GM10847 (cell line): ENCODE measurements around the gene COPS8.

Experiments used
- POLR2A ChIP-seq: IDR thresholded peaks from 2 replicates; pipeline ENCODE4 v1.6.1; 2011; ENCODE audit not compliant: insufficient read length; ENCODE audit errors: extremely low read depth

The COPS8 gene

GRCh38 chr2:237059155-237059875, 26.4 kb upstream of the COPS8 start:
- no peak for TF ChIP-seq POLR2A

- no peak for TF ChIP-seq POLR2A
Observed at GRCh38 chr2:237060534-237061312, 25.0 kb upstream of the COPS8 start.

- TF ChIP-seq POLR2A = no peak
Observed at GRCh38 chr2:237061356-237061755, 24.3 kb upstream of the COPS8 start.

GRCh38 chr2:237062585-237062984, 23.1 kb upstream of the COPS8 start:
- TF ChIP-seq POLR2A = no peak

GRCh38 chr2:237064203-237065070, 21.3 kb upstream of the COPS8 start:
- TF ChIP-seq POLR2A = no peak

GRCh38 chr2:237065071-237065377, 20.7 kb upstream of the COPS8 start:
- TF ChIP-seq POLR2A = no peak

GRCh38 chr2:237066396-237066795, 19.3 kb upstream of the COPS8 start:
- TF ChIP-seq POLR2A = no peak

- TF ChIP-seq POLR2A = no peak
Observed at GRCh38 chr2:237068005-237068576, 17.6 kb upstream of the COPS8 start.

GRCh38 chr2:237072067-237072931, 13.4 kb upstream of the COPS8 start:
- TF ChIP-seq POLR2A = no peak

GRCh38 chr2:237073552-237073951, 12.1 kb upstream of the COPS8 start:
- no peak for TF ChIP-seq POLR2A

- no peak for TF ChIP-seq POLR2A
Observed at GRCh38 chr2:237074211-237074993, 11.3 kb upstream of the COPS8 start.

- TF ChIP-seq POLR2A = no peak
Observed at GRCh38 chr2:237075749-237076599, 9.7 kb upstream of the COPS8 start.

GRCh38 chr2:237081596-237081995, 4.1 kb upstream of the COPS8 start:
- TF ChIP-seq POLR2A = no peak
